HepG2 (cell line): ENCODE data around the gene SLC24A5. TPM values are rescaled to one million over a fixed set of nuclear protein-coding genes. Genes with fewer than 3 reads are reported as not detected.

Source experiments
- ATAC-seq: fragments of 200-7000 bp; cut with Tn5 transposase; 3 replicates; pipeline ENCODE4 v1.9.1; 2020; ENCODE audit warnings: mild to moderate bottlenecking, moderate library complexity
- BruUV-seq: library from RNA; stranded (reverse); fragments of 400-500 nt; replicated peaks from 2 replicates; lab custom pipeline; 2021; lab: Mats Ljungman, UMichigan
- CTCF ChIA-PET: fragments of 300-600 bp; formaldehyde crosslinking; extraction: SDS; loops from one replicate; lab custom pipeline; 2021; ENCODE audit warnings: low total read pairs, inconsistent platforms, low intra/inter-chr PET ratio; lab: Yijun Ruan, JAX
- POLR2A ChIA-PET: fragments of 350-600 bp; sonication (Branson Sonifier 250); formaldehyde crosslinking; loops from one replicate; lab custom pipeline; 2020; ENCODE audit warnings: antibody characterized with exemption, inconsistent platforms; lab: Yijun Ruan, JAX
- DNase-seq: peaks from one replicate; pipeline ENCODE4 v3.0.0-alpha.2; 2015; ENCODE audit warnings: low spot score
- FAIRE-seq: peaks from 3 replicates; lab custom pipeline; 2011; peaks lifted over from hg19 to GRCh38; lab: Jason Lieb, UNC
- H2AFZ ChIP-seq: one replicate; pipeline ENCODE4 v1.6.1; 2011; ENCODE audit warnings: low read length, inconsistent platforms
- H3K27ac ChIP-seq: fragments of 300-600 bp; 3 replicates; pipeline ENCODE4 v1.8.0; 2011; ENCODE audit warnings: mixed run types, mild to moderate bottlenecking, mixed read lengths, low read length, inconsistent platforms; ENCODE audit not compliant: insufficient read depth; ENCODE audit errors: extremely low read length
- H3K27me3 ChIP-seq, 2 experiments: fragments of 200-600 bp in 1 of 2; 2 replicates in 1 of 2; 3 replicates in 1 of 2; pipeline versions ENCODE4 v1.6.0 to v1.8.0; 2011; ENCODE audit warnings: low read length in 2 of 2, mild to moderate bottlenecking in 2 of 2, moderate library complexity in 2 of 2, inconsistent platforms in 1 of 2; ENCODE audit not compliant: insufficient read depth in 2 of 2, control insufficient read depth in 1 of 2
- H3K36me3 ChIP-seq, 2 experiments: fragments of 200-600 bp in 1 of 2; replicated peaks in 1 of 2; 2 replicates in 1 of 2; 3 replicates in 1 of 2; pipeline versions ENCODE4 v1.5.1 to v1.8.0; 2011; ENCODE audit warnings: low read length in 2 of 2, inconsistent platforms in 1 of 2; ENCODE audit not compliant: insufficient read depth in 2 of 2, control insufficient read depth in 1 of 2
- H3K4me1 ChIP-seq: 2 replicates; pipeline ENCODE4 v1.5.1; 2012; ENCODE audit warnings: low read length, inconsistent platforms; ENCODE audit not compliant: insufficient read depth
- H3K4me2 ChIP-seq: 2 replicates; pipeline ENCODE4 v1.6.0; 2011; ENCODE audit warnings: low read depth, low read length, inconsistent platforms
- H3K4me3 ChIP-seq, 3 experiments: fragments of 200-600 bp in 1 of 3; sonication (generic), shearing (Covaris generic) in 1 of 3; replicated peaks in 1 of 3; 2 replicates each; pipeline ENCODE4 v1.5.1; 2011 to 2016; ENCODE audit warnings: low read length in 3 of 3, inconsistent platforms in 2 of 3, low read depth in 2 of 3, mild to moderate bottlenecking in 2 of 3, control low read depth in 1 of 3, mixed read lengths in 1 of 3; ENCODE audit not compliant: insufficient read depth in 1 of 3
- H3K79me2 ChIP-seq: one replicate; pipeline ENCODE4 v1.6.1; 2011; ENCODE audit warnings: low read length, inconsistent platforms; ENCODE audit not compliant: insufficient read depth
- H3K9ac ChIP-seq: 2 replicates; pipeline ENCODE4 v1.6.0; 2011; ENCODE audit warnings: mild to moderate bottlenecking, low read depth, low read length, inconsistent platforms; ENCODE audit not compliant: insufficient read depth
- H3K9me3 ChIP-seq: 2 replicates; pipeline ENCODE4 v1.5.1; 2012; ENCODE audit warnings: mild to moderate bottlenecking, low read length
- H4K20me1 ChIP-seq: 2 replicates; pipeline ENCODE4 v1.6.0; 2011; ENCODE audit warnings: inconsistent platforms, mild to moderate bottlenecking, low read length, moderate library complexity; ENCODE audit not compliant: insufficient read depth
- FOSL1 ChIP-seq: sonication (generic); formaldehyde crosslinking; IDR thresholded peaks from 2 replicates; pipeline ENCODE4 v1.9.0; 2021; ENCODE audit warnings: missing genetic modification reagents, borderline replicate concordance
- FOXC1 ChIP-seq: sonication (generic); formaldehyde crosslinking; IDR thresholded peaks from 2 replicates; pipeline ENCODE4 v1.8.0; 2022; ENCODE audit warnings: mild to moderate bottlenecking, missing genetic modification reagents, borderline replicate concordance
- NCOA2 ChIP-seq: sonication (generic); formaldehyde crosslinking; IDR thresholded peaks from 2 replicates; pipeline ENCODE4 v1.8.0; 2022; ENCODE audit warnings: inconsistent platforms
- TGIF2 ChIP-seq: IDR thresholded peaks from 2 replicates; pipeline ENCODE4 v1.6.1; 2016; ENCODE audit warnings: control low read depth, missing compliant biosample characterization
- ZNF597 ChIP-seq: sonication (generic); formaldehyde crosslinking; IDR thresholded peaks from 2 replicates; pipeline ENCODE4 v1.5.0; 2020; ENCODE audit warnings: missing genetic modification reagents
- WGBS: methylation state at CpG from one replicate; pipeline ENCODE4 v1.1.6; 2017; ENCODE audit warnings: low lambda C conversion rate; 5-methylcytosine and 5-hydroxymethylcytosine counted together
- in situ Hi-C: cut with HindIII; loops from 2 replicates; pipeline ENCODE4 v1.10.0; 2017; ENCODE audit warnings: low pct_unique_long_range_greater_than_20kb; ENCODE audit not compliant: extremely low pct_ligation_motif_present
- intact Hi-C: fragments of 100-400 bp; cut with micrococcal nuclease; formaldehyde crosslinking; loops from one replicate; pipeline ENCODE4 v1.10.0; 2022; ENCODE audit not compliant: unreplicated experiment
- polyA plus RNA-seq, 8 experiments: library from polyadenylated mRNA; depleted of rRNA in 3 of 8; stranded (reverse) in 7 of 8; unstranded in 1 of 8; fragments of >200 nt; fragmentation: Illumina TruSeq in 4 of 8; extraction: Trizol in 4 of 8; gene quantifications; 2 replicates each; pipeline versions ENCODE4 v1.2.1 to v1.2.3, GENCODE V29; 2011 to 2016; ENCODE audit warnings: low read depth in 4 of 8, missing spikeins in 1 of 8, mixed read lengths in 1 of 8; ENCODE audit not compliant: insufficient read depth in 1 of 8
- total RNA-seq, 5 experiments: library from RNA; depleted of rRNA; stranded (reverse); fragments of >200 nt; fragmentation: Illumina TruSeq; extraction: Trizol; gene quantifications; 2 replicates each; pipeline ENCODE4 v1.2.3, GENCODE V29; 2016; ENCODE audit warnings: low read depth in 1 of 5
- TF ChIP-seq, protein P1 (sequence below): sonication (generic); formaldehyde crosslinking; IDR thresholded peaks from 2 replicates; pipeline ENCODE4 v1.4.0; 2020; ENCODE audit warnings: missing genetic modification reagents, mild to moderate bottlenecking, borderline replicate concordance
- TF ChIP-seq, protein P2 (sequence below): sonication (generic); formaldehyde crosslinking; IDR thresholded peaks from 2 replicates; pipeline ENCODE4 v1.4.0; 2020; ENCODE audit warnings: mild to moderate bottlenecking, missing genetic modification reagents
- TF ChIP-seq, protein P3 (sequence below): sonication (generic); formaldehyde crosslinking; IDR thresholded peaks from 2 replicates; pipeline ENCODE4 v1.8.1; 2023; ENCODE audit warnings: mild to moderate bottlenecking, missing genetic modification reagents, borderline replicate concordance
- TF ChIP-seq, protein P4 (sequence below): sonication (generic); IDR thresholded peaks from 2 replicates; pipeline ENCODE4 v1.6.1; 2016; ENCODE audit warnings: low read depth, borderline replicate concordance

Gene SLC24A5
- total and polyA plus RNA-seq, 2 of the 13 experiments (the other 11 are each of a cell fraction or from before 2014, with no cell fraction given): not detected

DNA sequence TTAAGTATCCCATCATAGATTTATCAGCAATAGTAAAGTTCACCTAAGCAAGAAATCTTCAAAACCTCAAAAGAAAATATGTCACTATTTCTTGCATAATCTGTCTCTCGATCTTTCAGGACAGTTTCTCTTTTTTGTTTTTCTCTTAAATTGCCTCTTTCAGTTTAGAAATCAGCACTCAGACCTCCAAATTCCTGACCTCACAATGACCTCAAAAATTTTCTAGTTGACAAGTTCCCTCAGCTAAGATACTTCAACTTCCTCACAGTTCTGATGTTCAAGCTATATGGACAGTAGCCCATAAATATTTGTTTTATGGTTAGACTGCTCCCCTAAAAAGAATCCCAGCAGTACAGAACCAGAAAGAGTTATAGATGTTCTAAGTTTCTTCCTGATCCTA is 24.1 kb downstream of the SLC24A5 start:
- no peaks in the 10 kb centered on the region for H3K79me2 ChIP-seq
- no TSS peak for BruUV-seq
- H3K36me3 ChIP-seq: no peaks in the 10 kb centered on the region
- H3K9me3 ChIP-seq: no peaks in the 10 kb centered on the region
- intact Hi-C loops (no loop called here), in situ Hi-C loops (no loop called here)
- CTCF ChIA-PET: no interaction called here
- H3K4me3 ChIP-seq: no peak overlapping the region
- DNase-seq (no peak), FAIRE-seq (no peak), ATAC-seq (no peak)
- H3K27ac ChIP-seq: no peak overlapping the region
- no peaks in the 10 kb centered on the region for H3K4me1 ChIP-seq
- H3K4me2 ChIP-seq: no peak overlapping the region
- WGBS: 50% methylated on average over 1 of the region's 1 CpG
- no peaks in the 10 kb centered on the region for H4K20me1 ChIP-seq
- H3K9ac ChIP-seq: no peak overlapping the region
- TF ChIP-seq FOXC1 (CRISPR knock-in tag) (no peak), FOSL1 (CRISPR knock-in tag) (no peak), NCOA2 (CRISPR knock-in tag) (no peak), ZNF597 (CRISPR knock-in tag) (no peak), TGIF2 (CRISPR knock-in tag) (no peak)
- TF ChIP-seq, protein P1, sequence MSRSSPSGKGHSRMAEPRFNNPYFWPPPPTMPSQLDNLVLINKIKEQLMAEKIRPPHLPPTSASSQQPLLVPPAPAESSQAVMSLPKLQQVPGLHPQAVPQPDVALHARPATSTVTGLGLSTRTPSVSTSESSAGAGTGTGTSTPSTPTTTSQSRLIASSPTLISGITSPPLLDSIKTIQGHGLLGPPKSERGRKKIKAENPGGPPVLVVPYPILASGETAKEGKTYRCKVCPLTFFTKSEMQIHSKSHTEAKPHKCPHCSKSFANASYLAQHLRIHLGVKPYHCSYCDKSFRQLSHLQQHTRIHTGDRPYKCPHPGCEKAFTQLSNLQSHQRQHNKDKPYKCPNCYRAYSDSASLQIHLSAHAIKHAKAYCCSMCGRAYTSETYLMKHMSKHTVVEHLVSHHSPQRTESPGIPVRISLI (CRISPR knock-in tag): no peak
- TF ChIP-seq, protein P2, sequence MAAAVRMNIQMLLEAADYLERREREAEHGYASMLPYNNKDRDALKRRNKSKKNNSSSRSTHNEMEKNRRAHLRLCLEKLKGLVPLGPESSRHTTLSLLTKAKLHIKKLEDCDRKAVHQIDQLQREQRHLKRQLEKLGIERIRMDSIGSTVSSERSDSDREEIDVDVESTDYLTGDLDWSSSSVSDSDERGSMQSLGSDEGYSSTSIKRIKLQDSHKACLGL: no peak
- TF ChIP-seq, protein P3, sequence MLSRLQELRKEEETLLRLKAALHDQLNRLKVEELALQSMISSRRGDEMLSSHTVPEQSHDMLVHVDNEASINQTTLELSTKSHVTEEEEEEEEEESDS (CRISPR knock-in tag): no peak
- TF ChIP-seq, protein P4, sequence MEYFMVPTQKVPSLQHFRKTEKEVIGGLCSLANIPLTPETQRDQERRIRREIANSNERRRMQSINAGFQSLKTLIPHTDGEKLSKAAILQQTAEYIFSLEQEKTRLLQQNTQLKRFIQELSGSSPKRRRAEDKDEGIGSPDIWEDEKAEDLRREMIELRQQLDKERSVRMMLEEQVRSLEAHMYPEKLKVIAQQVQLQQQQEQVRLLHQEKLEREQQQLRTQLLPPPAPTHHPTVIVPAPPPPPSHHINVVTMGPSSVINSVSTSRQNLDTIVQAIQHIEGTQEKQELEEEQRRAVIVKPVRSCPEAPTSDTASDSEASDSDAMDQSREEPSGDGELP: no peak
- TF ChIP-seq, all 625 proteins: peak for 0
- no peaks in the 10 kb centered on the region for H3K27me3 ChIP-seq
- no peak overlapping the region for H2AFZ ChIP-seq
- POLR2A ChIA-PET: no interaction called here
